HCT116 (cell line): ENCODE results near the gene MEN1. TPM values are rescaled to one million over a fixed set of nuclear protein-coding genes. Genes with fewer than 3 reads are reported as not detected.
A peak's percentile ranks its signal among the peaks of the same experiment; 100 is the strongest.

Experiments used
- ATAC-seq: fragments of 200-7000 bp; cut with Tn5 transposase; 2 replicates; pipeline ENCODE4 v1.9.1; 2020; ENCODE audit warnings: mild to moderate bottlenecking, moderate library complexity
- BruUV-seq: library from RNA; stranded (reverse); fragments of 400-500 nt; replicated peaks from 2 replicates; lab custom pipeline; 2021; lab: Mats Ljungman, UMichigan
- CTCF ChIA-PET: fragments of 300-600 bp; sonication (Branson Sonifier 250); formaldehyde crosslinking; loops from one replicate; lab custom pipeline; 2021; ENCODE audit warnings: antibody characterized with exemption; lab: Charles Lee
- POLR2A ChIA-PET: fragments of 300-600, 350-600 bp; sonication (Branson Sonifier 250); formaldehyde crosslinking; loops from one replicate; lab custom pipeline; 2021; ENCODE audit warnings: antibody characterized with exemption; lab: Charles Lee
- RAD21 ChIA-PET, 2 experiments: fragments of 300-600 bp; sonication (Branson Sonifier 250); formaldehyde crosslinking; loops; one replicate each; lab custom pipeline; 2023; ENCODE audit warnings: low total read pairs in 2 of 2; ENCODE audit not compliant: uncharacterized antibody in 2 of 2, unreplicated experiment in 2 of 2, low non-redundant PET in 1 of 2; lab: Charles Lee
- DNase-seq: peaks from one replicate; pipeline ENCODE4 v3.0.0-alpha.2; 2010; ENCODE audit warnings: low read depth, low spot score
- H2AFZ ChIP-seq: fragments of 200-600 bp; shearing (Covaris generic), sonication (generic); 2 replicates; pipeline ENCODE4 v1.6.1; 2017; ENCODE audit warnings: low read depth, mixed run types, mixed read lengths, antibody characterized with exemption, low read length; ENCODE audit not compliant: poor library complexity, severe bottlenecking
- H3K27ac ChIP-seq: 2 replicates; pipeline ENCODE4 v1.5.1; 2012; ENCODE audit warnings: low read depth, low read length
- H3K27me3 ChIP-seq: fragments of 200-600 bp; sonication (generic); 2 replicates; pipeline ENCODE4 v1.6.1; 2016; ENCODE audit warnings: mixed run types, low read length, mixed read lengths; ENCODE audit not compliant: insufficient read depth
- H3K36me3 ChIP-seq, 2 experiments: fragments of 200-500 bp in 1 of 2; fragments of 200-600 bp in 1 of 2; sonication (Bioruptor generic) in 1 of 2; sonication (generic) in 1 of 2; 2 replicates each; pipeline versions ENCODE4 v1.5.1 to v1.6.1; 2014 to 2016; ENCODE audit warnings: low read length in 2 of 2, inconsistent platforms in 1 of 2, mixed read lengths in 1 of 2, mixed run types in 1 of 2; ENCODE audit not compliant: insufficient read depth in 2 of 2, control insufficient read depth in 1 of 2
- H3K4me1 ChIP-seq, 2 experiments: fragments of 200-600 bp in 1 of 2; sonication (generic) in 1 of 2; 2 replicates each; pipeline versions ENCODE4 v1.5.1 to v1.6.1; 2012 to 2017; ENCODE audit warnings: low read length in 2 of 2, inconsistent platforms in 1 of 2, mild to moderate bottlenecking in 1 of 2, mixed read lengths in 1 of 2, mixed run types in 1 of 2, moderate library complexity in 1 of 2; ENCODE audit not compliant: insufficient read depth in 2 of 2, control insufficient read depth in 1 of 2
- H3K4me2 ChIP-seq: fragments of 200-600 bp; sonication (generic); 2 replicates; pipeline ENCODE4 v1.6.1; 2017; ENCODE audit warnings: mixed run types, low read length, mixed read lengths
- H3K4me3 ChIP-seq, 2 experiments: fragments of 200-600 bp in 1 of 2; sonication (generic) in 1 of 2; replicated peaks in 1 of 2; 2 replicates each; pipeline ENCODE4 v1.5.1; 2011 to 2016; ENCODE audit warnings: low read length in 2 of 2, control low read depth in 1 of 2, low read depth in 1 of 2, mild to moderate bottlenecking in 1 of 2, mixed read lengths in 1 of 2, mixed run types in 1 of 2
- H3K79me2 ChIP-seq: fragments of 200-600 bp; sonication (generic); 2 replicates; pipeline ENCODE4 v1.6.1; 2017; ENCODE audit warnings: mild to moderate bottlenecking, mixed run types, low read length, moderate library complexity, mixed read lengths; ENCODE audit not compliant: insufficient read depth
- H3K9ac ChIP-seq: fragments of 200-600 bp; sonication (generic); 2 replicates; pipeline ENCODE4 v1.6.1; 2016; ENCODE audit warnings: low read length, mixed read lengths
- H3K9me2 ChIP-seq: fragments of 200-600 bp; sonication (generic), shearing (Covaris generic); 2 replicates; pipeline ENCODE4 v1.6.1; 2017; ENCODE audit warnings: mixed run types, mild to moderate bottlenecking, moderate library complexity; ENCODE audit not compliant: insufficient read depth
- H3K9me3 ChIP-seq, 2 experiments: fragments of 200-500 bp in 1 of 2; fragments of 200-600 bp in 1 of 2; sonication (Bioruptor generic) in 1 of 2; sonication (generic) in 1 of 2; 2 replicates each; pipeline ENCODE4 v1.6.1; 2014 to 2017; ENCODE audit warnings: low read length in 2 of 2, mixed read lengths in 2 of 2, inconsistent platforms in 1 of 2, low read depth in 1 of 2, mild to moderate bottlenecking in 1 of 2, mixed run types in 1 of 2, moderate library complexity in 1 of 2; ENCODE audit not compliant: control insufficient read depth in 1 of 2, insufficient read depth in 1 of 2
- H4K20me1 ChIP-seq: fragments of 200-600 bp; sonication (generic), shearing (Covaris generic); 2 replicates; pipeline ENCODE4 v1.6.1; 2017; ENCODE audit warnings: mixed run types, mild to moderate bottlenecking, moderate library complexity; ENCODE audit not compliant: insufficient read depth
- CBX3 ChIP-seq: IDR thresholded peaks from 2 replicates; pipeline ENCODE4 v1.6.1; 2012; ENCODE audit warnings: low read depth
- CEBPB ChIP-seq: IDR thresholded peaks from 2 replicates; pipeline ENCODE4 v1.6.1; 2012; ENCODE audit warnings: low read depth
- CTCF ChIP-seq, 3 experiments: fragments of 200-600 bp in 1 of 3; sonication (generic) in 1 of 3; IDR thresholded peaks in 2 of 3; conservative IDR thresholded peaks in 1 of 3; 2 replicates each; pipeline ENCODE4 v1.5.1; 2012 to 2017; ENCODE audit warnings: low read depth in 2 of 3, low read length in 2 of 3, antibody characterized with exemption in 1 of 3, borderline replicate concordance in 1 of 3, control low read depth in 1 of 3, mild to moderate bottlenecking in 1 of 3, mixed read lengths in 1 of 3, mixed run types in 1 of 3, moderate library complexity in 1 of 3; ENCODE audit not compliant: insufficient read depth in 1 of 3
- EGR1 ChIP-seq: IDR thresholded peaks from 2 replicates; pipeline ENCODE4 v1.6.1; 2012; ENCODE audit warnings: low read depth
- ELF1 ChIP-seq: IDR thresholded peaks from 2 replicates; pipeline ENCODE4 v1.6.1; 2012; ENCODE audit warnings: low read depth, borderline replicate concordance
- EZH2 ChIP-seq: fragments of 200-600 bp; sonication (generic); IDR thresholded peaks from 2 replicates; pipeline ENCODE4 v1.6.1; 2017; ENCODE audit warnings: antibody characterized with exemption, mixed run types
- EZH2phosphoT487 ChIP-seq: fragments of 200-600 bp; IDR thresholded peaks from 2 replicates; pipeline ENCODE4 v1.6.1; 2018; ENCODE audit warnings: antibody characterized with exemption, borderline replicate concordance
- FOSL1 ChIP-seq: IDR thresholded peaks from 2 replicates; pipeline ENCODE4 v1.6.1; 2012; ENCODE audit warnings: low read depth
- JUND ChIP-seq: IDR thresholded peaks from 2 replicates; pipeline ENCODE4 v1.6.1; 2012
- POLR2A ChIP-seq: IDR thresholded peaks from 2 replicates; pipeline ENCODE4 v1.7.0; 2011; ENCODE audit warnings: borderline replicate concordance; ENCODE audit not compliant: insufficient read depth, insufficient read length; ENCODE audit errors: extremely low read depth
- SIN3A ChIP-seq: IDR thresholded peaks from 2 replicates; pipeline ENCODE4 v1.6.1; 2012; ENCODE audit warnings: low read depth
- SP1 ChIP-seq: IDR thresholded peaks from 2 replicates; pipeline ENCODE4 v1.6.1; 2012; ENCODE audit warnings: low read depth
- SRF ChIP-seq: IDR thresholded peaks from 2 replicates; pipeline ENCODE4 v1.6.1; 2012; ENCODE audit warnings: low read depth
- TCF7L2 ChIP-seq: IDR thresholded peaks from 2 replicates; pipeline ENCODE4 v1.7.0; 2011; ENCODE audit warnings: borderline replicate concordance, inconsistent platforms; ENCODE audit not compliant: insufficient read depth, insufficient read length; ENCODE audit errors: extremely low read depth
- ZBTB33 ChIP-seq: IDR thresholded peaks from 2 replicates; pipeline ENCODE4 v1.6.1; 2011; ENCODE audit warnings: mild to moderate bottlenecking, low read length, moderate library complexity; ENCODE audit not compliant: insufficient replicate concordance; ENCODE audit errors: extremely low read depth
- intact Hi-C: fragments of 100-400 bp; cut with micrococcal nuclease; formaldehyde crosslinking; loops from 2 replicates; pipeline ENCODE4 v1.10.0; 2022
- total RNA-seq: library from RNA; stranded (reverse); gene quantifications from one replicate; pipeline ENCODE4 v1.2.1, GENCODE V29; 2021; ENCODE audit not compliant: unreplicated experiment
- TF ChIP-seq, protein P1 (sequence below): IDR thresholded peaks from 2 replicates; pipeline ENCODE4 v1.6.1; 2012; ENCODE audit warnings: low read depth
- TF ChIP-seq, protein P2 (sequence below): IDR thresholded peaks from 2 replicates; pipeline ENCODE4 v1.6.1; 2012
- TF ChIP-seq, protein P3 (sequence below): IDR thresholded peaks from 2 replicates; pipeline ENCODE4 v1.6.1; 2012

Gene MEN1
- total RNA-seq, 1 experiment from 2014 or later: 62.1 TPM

- peaks cover 39% of the 10 kb centered on the region for H3K79me2 ChIP-seq
- TF ChIP-seq SIN3A (no peak), SRF (no peak), POLR2A (no peak), TCF7L2 (peak; percentile 75), CTCF (IDR thresholded peaks at IDR 0.05 in 2 of 3, conservative IDR thresholded peaks at IDR 0.05 in 1 of 3; ENCODE audit: borderline replicate concordance in 1 of 3, insufficient read depth in 1 of 3, low read depth in 2 of 3, low read length in 2 of 3) (no peak), EZH2 (no peak), SP1 (no peak), FOSL1 (no peak), JUND (no peak), CEBPB (no peak), ELF1 (no peak), EZH2phosphoT487 (no peak), EGR1 (no peak), CBX3 (no peak), ZBTB33 (peak; percentile 66)
- TF ChIP-seq, protein P1, sequence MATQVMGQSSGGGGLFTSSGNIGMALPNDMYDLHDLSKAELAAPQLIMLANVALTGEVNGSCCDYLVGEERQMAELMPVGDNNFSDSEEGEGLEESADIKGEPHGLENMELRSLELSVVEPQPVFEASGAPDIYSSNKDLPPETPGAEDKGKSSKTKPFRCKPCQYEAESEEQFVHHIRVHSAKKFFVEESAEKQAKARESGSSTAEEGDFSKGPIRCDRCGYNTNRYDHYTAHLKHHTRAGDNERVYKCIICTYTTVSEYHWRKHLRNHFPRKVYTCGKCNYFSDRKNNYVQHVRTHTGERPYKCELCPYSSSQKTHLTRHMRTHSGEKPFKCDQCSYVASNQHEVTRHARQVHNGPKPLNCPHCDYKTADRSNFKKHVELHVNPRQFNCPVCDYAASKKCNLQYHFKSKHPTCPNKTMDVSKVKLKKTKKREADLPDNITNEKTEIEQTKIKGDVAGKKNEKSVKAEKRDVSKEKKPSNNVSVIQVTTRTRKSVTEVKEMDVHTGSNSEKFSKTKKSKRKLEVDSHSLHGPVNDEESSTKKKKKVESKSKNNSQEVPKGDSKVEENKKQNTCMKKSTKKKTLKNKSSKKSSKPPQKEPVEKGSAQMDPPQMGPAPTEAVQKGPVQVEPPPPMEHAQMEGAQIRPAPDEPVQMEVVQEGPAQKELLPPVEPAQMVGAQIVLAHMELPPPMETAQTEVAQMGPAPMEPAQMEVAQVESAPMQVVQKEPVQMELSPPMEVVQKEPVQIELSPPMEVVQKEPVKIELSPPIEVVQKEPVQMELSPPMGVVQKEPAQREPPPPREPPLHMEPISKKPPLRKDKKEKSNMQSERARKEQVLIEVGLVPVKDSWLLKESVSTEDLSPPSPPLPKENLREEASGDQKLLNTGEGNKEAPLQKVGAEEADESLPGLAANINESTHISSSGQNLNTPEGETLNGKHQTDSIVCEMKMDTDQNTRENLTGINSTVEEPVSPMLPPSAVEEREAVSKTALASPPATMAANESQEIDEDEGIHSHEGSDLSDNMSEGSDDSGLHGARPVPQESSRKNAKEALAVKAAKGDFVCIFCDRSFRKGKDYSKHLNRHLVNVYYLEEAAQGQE: no peak
- TF ChIP-seq, protein P2, sequence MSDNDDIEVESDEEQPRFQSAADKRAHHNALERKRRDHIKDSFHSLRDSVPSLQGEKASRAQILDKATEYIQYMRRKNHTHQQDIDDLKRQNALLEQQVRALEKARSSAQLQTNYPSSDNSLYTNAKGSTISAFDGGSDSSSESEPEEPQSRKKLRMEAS: no peak
- TF ChIP-seq, protein P3, sequence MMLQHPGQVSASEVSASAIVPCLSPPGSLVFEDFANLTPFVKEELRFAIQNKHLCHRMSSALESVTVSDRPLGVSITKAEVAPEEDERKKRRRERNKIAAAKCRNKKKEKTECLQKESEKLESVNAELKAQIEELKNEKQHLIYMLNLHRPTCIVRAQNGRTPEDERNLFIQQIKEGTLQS: no peak
These were observed 44.5 kb upstream of the MEN1 start for GRCh38 chr11:64854534-64855502.

More at GRCh38 chr11:64854534-64855502, 44.5 kb upstream of the MEN1 start:
- Histone ChIP-seq H2AFZ (no peak overlapping the region), H3K4me2 (peak overlapping the region; percentile 82), H3K9ac (peak overlapping the region; percentile 65), H3K9me2 (no peaks in the 10 kb centered on the region), H3K9me3 (no peaks in the 10 kb centered on the region), H4K20me1 (no peaks in the 10 kb centered on the region), H3K36me3 (peaks cover 3 to 30% of the 10 kb centered on the region in 2 experiments; a peak in 2 of 4 replicates), H3K27me3 (no peaks in the 10 kb centered on the region), H3K27ac (peak overlapping the region; percentile 99), H3K4me3 (peak overlapping the region; percentile 26 to 50), H3K4me1 (peaks cover 74 to 93% of the 10 kb centered on the region in 2 experiments)
- TSS peak; percentile 44 for BruUV-seq
- POLR2A ChIA-PET: interaction anchor here (0.7 to 9.0 kb wide), 9 partner anchors 9 to 267 kb away, joined by 3 to 56 read pairs (median 4); partner anchors contain the start of genes EHD1, FAU, MRPL49 and SF1
- peak; percentile 91 for DNase-seq
- peak; percentile 84 for ATAC-seq
- CTCF ChIA-PET: interaction anchor here (0.6 to 3.1 kb wide), 7 partner anchors 7 to 263 kb away, joined by 3 to 17 read pairs (median 4); partner anchors contain the start of genes ARL2, CDC42BPG and ZNHIT2
- RAD21 ChIA-PET: interaction anchor here in 1 of 2 experiments (0.6 kb wide), 1 partner anchor 23 kb away, joined by 3 read pairs; the partner anchor contains the start of gene EHD1
- intact Hi-C loops: no loop called here
